DND-41 (cell line): ENCODE results near the gene MMEL1.

Experiments used
- ATAC-seq: fragments of 200-7000 bp; cut with Tn5 transposase; 3 replicates; pipeline ENCODE4 v1.9.1; 2021; ENCODE audit warnings: low read depth; ENCODE audit not compliant: insufficient read depth
- DNase-seq: peaks from one replicate; pipeline ENCODE4 v3.0.0-alpha.2; 2020
- H2AFZ ChIP-seq: 2 replicates; pipeline ENCODE4 v1.6.0; 2012; ENCODE audit warnings: low read depth, low read length
- H3K27ac ChIP-seq: 2 replicates; pipeline ENCODE4 v1.5.1; 2012; ENCODE audit warnings: low read length, inconsistent platforms
- H3K27me3 ChIP-seq: fragments of 200-600 bp; sonication (generic); 2 replicates; pipeline ENCODE4 v1.6.0; 2012; ENCODE audit warnings: low read length, mild to moderate bottlenecking, inconsistent platforms; ENCODE audit not compliant: insufficient read depth, poor library complexity
- H3K36me3 ChIP-seq: 2 replicates; pipeline ENCODE4 v1.5.1; 2012; ENCODE audit warnings: low read length, inconsistent platforms; ENCODE audit not compliant: insufficient read depth
- H3K4me1 ChIP-seq: 2 replicates; pipeline ENCODE4 v1.5.1; 2012; ENCODE audit warnings: mild to moderate bottlenecking, low read length; ENCODE audit not compliant: insufficient read depth
- H3K4me2 ChIP-seq: 2 replicates; pipeline ENCODE4 v1.6.0; 2012; ENCODE audit warnings: mild to moderate bottlenecking, moderate library complexity, low read length, inconsistent platforms; ENCODE audit not compliant: insufficient read depth
- H3K4me3 ChIP-seq, 2 experiments: fragments of 200-600 bp in 1 of 2; shearing (Covaris generic) in 1 of 2; 2 replicates each; pipeline ENCODE4 v1.5.1; 2012 to 2016; ENCODE audit warnings: inconsistent platforms in 2 of 2, low read length in 2 of 2, mild to moderate bottlenecking in 2 of 2, low read depth in 1 of 2, moderate library complexity in 1 of 2
- H3K79me2 ChIP-seq: 2 replicates; pipeline ENCODE4 v1.6.0; 2012; ENCODE audit warnings: low read length, inconsistent platforms; ENCODE audit not compliant: insufficient read depth
- H3K9ac ChIP-seq: 2 replicates; pipeline ENCODE4 v1.6.0; 2012; ENCODE audit warnings: low read depth, mild to moderate bottlenecking, inconsistent platforms, low read length, moderate library complexity
- H3K9me3 ChIP-seq: 2 replicates; pipeline ENCODE4 v1.5.1; 2012; ENCODE audit warnings: low read length, moderate library complexity, mild to moderate bottlenecking, inconsistent platforms; ENCODE audit not compliant: insufficient read depth, severe bottlenecking
- H4K20me1 ChIP-seq: 2 replicates; pipeline ENCODE4 v1.6.0; 2012; ENCODE audit warnings: low read length; ENCODE audit not compliant: insufficient read depth
- EZH2 ChIP-seq: IDR thresholded peaks from 3 replicates; pipeline ENCODE4 v1.6.1; 2012; ENCODE audit warnings: borderline replicate concordance, low read depth, mild to moderate bottlenecking, moderate library complexity, low read length, inconsistent platforms; ENCODE audit not compliant: severe bottlenecking
- TF ChIP-seq, protein P1 (sequence below): IDR thresholded peaks from 2 replicates; pipeline ENCODE4 v1.5.1; 2012; ENCODE audit warnings: borderline replicate concordance, low read length, moderate library complexity, mild to moderate bottlenecking; ENCODE audit not compliant: poor library complexity, severe bottlenecking; ENCODE audit errors: extremely low read depth

Gene MMEL1

DNA sequence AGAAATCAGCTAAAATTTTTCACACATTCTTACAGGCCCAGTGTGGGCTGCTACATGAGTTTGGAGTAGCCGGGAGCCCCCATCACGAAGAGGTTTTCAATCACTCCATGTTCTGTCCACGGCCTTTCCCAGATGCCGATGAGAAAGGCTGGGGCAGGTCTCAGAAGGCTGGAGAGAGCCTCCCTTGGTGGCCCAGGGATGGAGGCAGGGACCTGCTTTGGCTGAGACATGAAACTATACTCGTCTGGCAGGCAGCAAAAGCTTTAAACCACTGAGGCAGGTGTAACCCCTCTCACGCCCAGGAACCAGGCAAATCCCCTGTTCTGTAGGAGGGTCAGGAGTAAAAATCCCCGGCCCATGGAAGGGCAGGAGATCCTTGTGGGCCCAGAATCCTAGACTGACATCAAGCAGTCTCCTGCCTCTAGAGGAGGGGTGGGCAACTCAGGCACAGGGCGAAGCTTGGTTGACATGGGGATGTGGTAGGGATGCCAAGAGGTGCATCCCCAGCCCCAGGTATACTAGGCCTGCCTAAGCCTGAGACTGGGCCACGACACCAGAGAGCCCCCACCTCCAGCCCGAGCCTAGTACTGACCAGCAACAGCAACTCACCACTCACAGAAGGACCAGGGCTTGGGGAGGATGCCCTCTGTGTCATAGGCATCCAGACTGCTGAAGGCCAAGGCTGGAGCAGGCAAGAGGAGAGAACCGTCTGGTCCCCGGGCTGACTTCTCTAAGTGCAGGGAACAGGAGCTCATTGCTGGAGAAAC, 9.1 kb downstream of the MMEL1 start:
- H3K79me2 ChIP-seq = no peaks in the 10 kb centered on the region
- no peaks in the 10 kb centered on the region for H3K27me3 ChIP-seq
- H2AFZ ChIP-seq = no peak overlapping the region
- no peak overlapping the region for H3K9ac ChIP-seq
- DNase-seq = no peak
- H3K36me3 ChIP-seq = no peaks in the 10 kb centered on the region
- ATAC-seq = no peak
- TF ChIP-seq, protein P1, sequence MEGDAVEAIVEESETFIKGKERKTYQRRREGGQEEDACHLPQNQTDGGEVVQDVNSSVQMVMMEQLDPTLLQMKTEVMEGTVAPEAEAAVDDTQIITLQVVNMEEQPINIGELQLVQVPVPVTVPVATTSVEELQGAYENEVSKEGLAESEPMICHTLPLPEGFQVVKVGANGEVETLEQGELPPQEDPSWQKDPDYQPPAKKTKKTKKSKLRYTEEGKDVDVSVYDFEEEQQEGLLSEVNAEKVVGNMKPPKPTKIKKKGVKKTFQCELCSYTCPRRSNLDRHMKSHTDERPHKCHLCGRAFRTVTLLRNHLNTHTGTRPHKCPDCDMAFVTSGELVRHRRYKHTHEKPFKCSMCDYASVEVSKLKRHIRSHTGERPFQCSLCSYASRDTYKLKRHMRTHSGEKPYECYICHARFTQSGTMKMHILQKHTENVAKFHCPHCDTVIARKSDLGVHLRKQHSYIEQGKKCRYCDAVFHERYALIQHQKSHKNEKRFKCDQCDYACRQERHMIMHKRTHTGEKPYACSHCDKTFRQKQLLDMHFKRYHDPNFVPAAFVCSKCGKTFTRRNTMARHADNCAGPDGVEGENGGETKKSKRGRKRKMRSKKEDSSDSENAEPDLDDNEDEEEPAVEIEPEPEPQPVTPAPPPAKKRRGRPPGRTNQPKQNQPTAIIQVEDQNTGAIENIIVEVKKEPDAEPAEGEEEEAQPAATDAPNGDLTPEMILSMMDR = no peak
- TF ChIP-seq EZH2 = no peak
- H3K4me3 ChIP-seq = no peak overlapping the region
- H3K4me2 ChIP-seq = no peak overlapping the region
- H3K9me3 ChIP-seq = no peaks in the 10 kb centered on the region
- H3K27ac ChIP-seq = no peak overlapping the region
- no peaks in the 10 kb centered on the region for H4K20me1 ChIP-seq
- no peaks in the 10 kb centered on the region for H3K4me1 ChIP-seq

DNA sequence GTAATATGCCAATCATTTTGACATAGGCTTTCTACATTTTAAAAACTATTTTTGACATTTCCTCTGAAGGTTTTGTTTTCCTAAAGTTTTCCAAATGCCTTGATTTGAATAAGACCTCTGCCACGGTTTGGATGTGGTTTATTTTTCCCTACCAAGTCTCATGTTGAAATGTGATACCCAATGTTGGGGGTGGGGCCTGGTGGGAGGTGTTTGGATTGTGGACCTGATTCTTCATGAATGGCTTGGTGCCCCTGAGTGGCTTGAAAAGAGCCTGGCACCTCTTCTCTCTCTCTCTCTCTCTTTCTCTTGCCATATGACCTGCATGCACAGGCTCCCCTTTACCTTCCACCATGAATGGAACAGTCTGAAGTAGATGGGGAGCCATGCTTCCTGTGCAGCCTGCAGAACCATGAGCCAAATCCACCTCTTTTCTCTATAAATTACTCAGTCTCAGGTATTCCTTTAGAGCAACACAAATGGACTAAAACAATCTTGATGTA, 14.8 kb downstream of the MMEL1 start:
- TF ChIP-seq, protein P1 = no peak
- no peak for TF ChIP-seq EZH2
- no peak overlapping the region for H3K27ac ChIP-seq
- peaks cover 4% of the 10 kb centered on the region for H3K9me3 ChIP-seq
- no peak overlapping the region for H2AFZ ChIP-seq
- H3K36me3 ChIP-seq = no peaks in the 10 kb centered on the region
- no peaks in the 10 kb centered on the region for H3K79me2 ChIP-seq
- no peaks in the 10 kb centered on the region for H3K4me1 ChIP-seq
- H4K20me1 ChIP-seq = no peaks in the 10 kb centered on the region
- ATAC-seq (no peak), DNase-seq (no peak)
- no peak overlapping the region for H3K4me3 ChIP-seq
- H3K27me3 ChIP-seq = no peaks in the 10 kb centered on the region
- no peak overlapping the region for H3K4me2 ChIP-seq
- H3K9ac ChIP-seq = no peak overlapping the region

DNA sequence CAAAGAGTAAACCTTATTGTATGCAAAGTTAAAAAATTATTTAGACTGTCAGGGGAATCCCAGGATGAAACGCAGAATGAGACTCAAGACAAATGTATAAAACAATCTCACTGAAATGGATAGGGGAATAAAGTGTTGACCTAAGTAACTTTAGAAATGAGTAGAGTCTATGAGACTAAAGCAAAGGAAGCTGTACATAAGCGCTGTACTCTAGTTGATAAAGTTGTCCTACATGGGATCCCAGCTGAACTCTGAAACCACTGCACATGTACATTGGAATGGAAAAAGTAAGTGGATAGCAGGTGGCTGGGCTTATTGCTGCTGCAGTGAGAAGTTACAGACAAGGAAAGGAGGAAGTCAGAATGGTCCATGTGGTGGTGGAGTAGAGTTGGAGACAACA, 18.7 kb downstream of the MMEL1 start:
- Histone ChIP-seq H3K9me3 (peaks cover 4% of the 10 kb centered on the region), H3K4me2 (no peak overlapping the region), H3K27me3 (no peaks in the 10 kb centered on the region), H3K4me3 (no peak overlapping the region), H2AFZ (no peak overlapping the region), H3K79me2 (no peaks in the 10 kb centered on the region), H3K9ac (no peak overlapping the region), H3K27ac (no peak overlapping the region), H3K36me3 (no peaks in the 10 kb centered on the region), H3K4me1 (no peaks in the 10 kb centered on the region), H4K20me1 (no peaks in the 10 kb centered on the region)
- no peak for DNase-seq
- ATAC-seq = no peak
- TF ChIP-seq, protein P1 = no peak
- TF ChIP-seq EZH2 = no peak
